Measurements from ENCODE around the gene SERPINI1. TPM values are rescaled to one million over a fixed set of nuclear protein-coding genes. Genes with fewer than 3 reads are reported as not detected.

SERPINI1 gene
- total RNA-seq, 1 experiment from 2014 or later, result 3.3 TPM

Other genes with a start within 250 kb of the SERPINI1 start
- gene WDR49, start 81.8 kb upstream of the SERPINI1 start, total RNA-seq (2014; rRNA removed; shearing (Covaris generic)), result 0.07 and 0.17 TPM in 2 replicates
- 116 and 118 TPM in 2 replicates for gene PDCD10, start 829 bp upstream of the SERPINI1 start, total RNA-seq (2014; rRNA removed; shearing (Covaris generic))